Mammary epithelial cell (primary cell): ENCODE data around the gene SMYD2.

Experiments
- CTCF ChIP-seq, 2 donors: IDR thresholded peaks in 1 of 2; conservative IDR thresholded peaks in 1 of 2; 2 replicates each; pipeline ENCODE4 v1.5.1; 2011 to 2012; ENCODE audit warnings: inconsistent platforms in 2 of 2, low read length in 2 of 2, mild to moderate bottlenecking in 2 of 2, control low read depth in 1 of 2, low read depth in 1 of 2; ENCODE audit not compliant: insufficient read depth in 1 of 2; ENCODE audit errors: extremely low read depth in 1 of 2
- EZH2 ChIP-seq: IDR thresholded peaks from 2 replicates; pipeline ENCODE4 v1.6.1; 2012; ENCODE audit warnings: low read length, inconsistent platforms, borderline replicate concordance

- TF ChIP-seq CTCF (conservative IDR thresholded peaks at IDR 0.05 in 1 of 2, IDR thresholded peaks at IDR 0.05 in 1 of 2; ENCODE audit: extremely low read depth in 1 of 2, insufficient read depth in 1 of 2, low read depth in 1 of 2, low read length in 2 of 2) (no peak), EZH2 (no peak)
Observed at GRCh38 chr1:214244841-214245240, 36.1 kb upstream of the SMYD2 start.
